ENCODE results near the gene RNF213.
A peak's percentile ranks its signal among the peaks of the same experiment; 100 is the strongest.

Gene RNF213

DNA sequence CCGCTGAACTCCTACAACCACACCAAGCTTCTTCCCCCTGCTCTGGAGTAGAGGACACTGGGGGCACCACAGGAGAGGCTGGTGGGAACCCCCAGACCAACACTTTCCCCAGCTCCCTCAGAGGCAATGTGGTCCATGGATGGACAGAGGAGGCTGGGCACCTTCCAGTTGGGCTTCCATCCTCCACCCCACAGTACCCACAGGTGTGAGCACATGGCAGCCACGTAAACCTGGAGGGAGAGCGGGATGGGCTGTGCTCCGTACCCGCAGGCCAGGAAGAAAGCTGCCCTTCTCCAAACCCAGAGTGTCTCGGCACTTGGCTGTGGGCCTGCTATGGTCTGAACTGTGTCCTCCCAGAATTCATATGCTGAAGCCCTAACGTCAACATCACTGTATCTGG lies 42.3 kb upstream of the RNF213 start:
- Histone ChIP-seq H2AFZ (no peak overlapping the region), H3K4me1 (peaks cover 12% of the 10 kb centered on the region)

DNA sequence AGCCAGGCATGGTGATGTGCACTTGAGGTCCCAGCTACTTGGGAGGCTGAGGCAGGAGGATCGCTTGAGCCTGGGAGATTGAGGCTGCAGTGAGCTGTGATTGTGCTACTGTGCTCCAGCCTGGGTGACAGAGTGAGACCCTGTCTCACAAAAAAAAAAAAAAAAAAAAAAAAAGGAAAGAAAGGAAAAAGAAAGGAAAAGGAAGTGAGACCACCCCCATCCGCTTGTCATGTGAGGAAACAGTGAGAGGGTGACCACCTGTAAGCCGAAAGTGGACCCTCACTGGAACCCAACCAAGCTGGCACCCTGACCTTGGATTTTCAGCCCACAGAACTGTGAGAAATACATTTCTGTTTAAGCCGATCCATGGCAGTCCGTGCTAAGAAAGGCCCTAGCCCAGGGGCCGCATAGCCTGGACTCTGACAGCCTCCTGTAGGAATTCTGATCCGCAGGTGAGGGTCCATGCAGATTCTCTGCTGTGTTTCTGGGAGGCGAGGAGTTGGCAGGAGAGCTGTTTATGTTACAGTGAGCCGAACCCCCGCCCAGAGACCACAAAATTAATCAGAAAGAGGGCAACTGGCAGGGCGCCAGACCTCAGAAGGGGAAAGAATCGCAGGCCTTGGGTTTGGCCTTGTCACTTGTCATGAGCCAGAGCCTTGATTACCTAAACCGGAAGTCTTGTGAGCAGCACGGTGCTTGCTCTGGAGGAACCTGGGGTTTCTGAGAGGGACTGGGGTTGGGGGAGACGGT lies 41.5 kb upstream of the RNF213 start:
- peaks cover 8% of the 10 kb centered on the region for H3K79me2 ChIP-seq
- H2AFZ ChIP-seq, result peak overlapping the region; percentile 97
- peak overlapping the region; percentile 79 for H3K4me2 ChIP-seq (ENCODE audit: low read length)
- H3K27ac ChIP-seq, result peak overlapping the region; percentile 67
- no peaks in the 10 kb centered on the region for H3K9me3 ChIP-seq (ENCODE audit: control insufficient read depth, low read length)
- no peaks in the 10 kb centered on the region for H3K36me3 ChIP-seq (ENCODE audit: control insufficient read depth, insufficient read depth, low read length)
- no peak for TF ChIP-seq CTCF (IDR thresholded peaks at IDR 0.05)
- H3K4me1 ChIP-seq, result peaks cover 12% of the 10 kb centered on the region
- H3K27me3 ChIP-seq (ENCODE audit: control insufficient read depth, insufficient read depth, low read length), result no peaks in the 10 kb centered on the region
- peak overlapping the region; percentile 87 for H3K4me3 ChIP-seq (ENCODE audit: low read depth, low read length)
- peak overlapping the region; percentile 89 for H3K9ac ChIP-seq

More for the DNA sequence above, 42.3 kb upstream of the RNF213 start:
- Histone ChIP-seq H3K4me2 (ENCODE audit: low read length) (no peak overlapping the region), H3K27me3 (ENCODE audit: control insufficient read depth, insufficient read depth, low read length) (no peaks in the 10 kb centered on the region), H3K27ac (no peak overlapping the region), H3K79me2 (peaks cover 8% of the 10 kb centered on the region), H3K9ac (no peak overlapping the region), H3K4me3 (ENCODE audit: low read depth, low read length) (no peak overlapping the region), H3K36me3 (ENCODE audit: control insufficient read depth, insufficient read depth, low read length) (no peaks in the 10 kb centered on the region), H3K9me3 (ENCODE audit: control insufficient read depth, low read length) (no peaks in the 10 kb centered on the region)
- TF ChIP-seq CTCF (IDR thresholded peaks at IDR 0.05), result no peak

- no peak for TF ChIP-seq CTCF (IDR thresholded peaks at IDR 0.05)
- Histone ChIP-seq H3K4me3 (ENCODE audit: low read depth, low read length) (peak overlapping the region; percentile 87), H3K79me2 (peaks cover 8% of the 10 kb centered on the region), H3K4me1 (peaks cover 12% of the 10 kb centered on the region), H3K9ac (peak overlapping the region; percentile 89), H3K27ac (peak overlapping the region; percentile 67), H3K27me3 (ENCODE audit: control insufficient read depth, insufficient read depth, low read length) (no peaks in the 10 kb centered on the region), H3K36me3 (ENCODE audit: control insufficient read depth, insufficient read depth, low read length) (no peaks in the 10 kb centered on the region), H2AFZ (peak overlapping the region; percentile 97), H3K9me3 (ENCODE audit: control insufficient read depth, low read length) (no peaks in the 10 kb centered on the region), H3K4me2 (ENCODE audit: low read length) (peak overlapping the region; percentile 79)
These were observed 40.9 kb upstream of the RNF213 start for GRCh38 chr17:80219763-80220053.

- Histone ChIP-seq H3K27me3 (ENCODE audit: control insufficient read depth, insufficient read depth, low read length) (no peaks in the 10 kb centered on the region), H2AFZ (peak within 1 kb of the TSS; percentile 97), H3K9ac (peak within 1 kb of the TSS; percentile 89), H3K9me3 (ENCODE audit: control insufficient read depth, low read length) (no peaks in the 10 kb centered on the region), H3K27ac (peak within 1 kb of the TSS; percentile 67), H3K36me3 (ENCODE audit: control insufficient read depth, insufficient read depth, low read length) (no peaks in the 10 kb centered on the region), H3K4me3 (ENCODE audit: low read depth, low read length) (peak within 1 kb of the TSS; percentile 87), H3K4me1 (peaks cover 12% of the 10 kb centered on the region), H3K4me2 (ENCODE audit: low read length) (peak within 1 kb of the TSS; percentile 79), H3K79me2 (peaks cover 8% of the 10 kb centered on the region)
- TF ChIP-seq CTCF (IDR thresholded peaks at IDR 0.05), result peak; percentile 6
These were observed 40.5 kb upstream of the RNF213 start, which contains the start of the genes SGSH and SLC26A11 for GRCh38 chr17:80220054-80220735. Gene SGSH (minus strand): TSS chr17:80220333. CDS start chr17:80220313, 20 bp downstream. Gene SLC26A11 (plus strand): TSS chr17:80220427. CDS start chr17:80221561, 1,134 bp downstream.
